ENCODE results near the gene ANKRD13C. TPM values are rescaled to one million over a fixed set of nuclear protein-coding genes. Genes with fewer than 3 reads are reported as not detected.

Gene ANKRD13C
- total RNA-seq, 1 donor from 2014 or later, result 21.9 TPM

DNA sequence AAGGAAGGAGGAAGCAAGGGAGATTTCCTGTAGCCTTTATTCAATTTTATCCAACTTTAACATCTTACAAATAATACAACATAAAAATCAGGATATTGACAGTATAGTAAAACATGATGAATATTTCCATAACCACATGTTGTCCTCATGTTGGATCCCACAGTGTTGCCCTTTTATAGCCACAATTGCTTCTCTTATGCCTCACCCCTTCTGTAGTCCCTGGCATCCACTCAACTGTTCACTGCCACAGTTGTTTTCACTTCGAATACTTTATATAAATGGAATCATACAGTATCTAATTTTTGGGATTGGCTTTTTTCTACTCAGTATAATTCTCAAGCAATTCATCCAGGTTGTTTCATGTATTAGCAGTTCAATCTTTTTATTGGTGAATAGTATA lies 88.6 kb downstream of the ANKRD13C start:
- Mint-ChIP-seq H3K4me1 (ENCODE audit: unreplicated experiment) (no peaks in the 10 kb centered on the region), H3K27me3 (no peaks in the 10 kb centered on the region), H3K9me3 (no peaks in the 10 kb centered on the region), H3K36me3 (peaks cover 27% of the 10 kb centered on the region), H3K27ac (no peak overlapping the region), H3K4me3 (no peak overlapping the region)
- no peak for DNase-seq (ENCODE audit: extremely low spot score, unreplicated experiment)
- TF ChIP-seq, protein P1, sequence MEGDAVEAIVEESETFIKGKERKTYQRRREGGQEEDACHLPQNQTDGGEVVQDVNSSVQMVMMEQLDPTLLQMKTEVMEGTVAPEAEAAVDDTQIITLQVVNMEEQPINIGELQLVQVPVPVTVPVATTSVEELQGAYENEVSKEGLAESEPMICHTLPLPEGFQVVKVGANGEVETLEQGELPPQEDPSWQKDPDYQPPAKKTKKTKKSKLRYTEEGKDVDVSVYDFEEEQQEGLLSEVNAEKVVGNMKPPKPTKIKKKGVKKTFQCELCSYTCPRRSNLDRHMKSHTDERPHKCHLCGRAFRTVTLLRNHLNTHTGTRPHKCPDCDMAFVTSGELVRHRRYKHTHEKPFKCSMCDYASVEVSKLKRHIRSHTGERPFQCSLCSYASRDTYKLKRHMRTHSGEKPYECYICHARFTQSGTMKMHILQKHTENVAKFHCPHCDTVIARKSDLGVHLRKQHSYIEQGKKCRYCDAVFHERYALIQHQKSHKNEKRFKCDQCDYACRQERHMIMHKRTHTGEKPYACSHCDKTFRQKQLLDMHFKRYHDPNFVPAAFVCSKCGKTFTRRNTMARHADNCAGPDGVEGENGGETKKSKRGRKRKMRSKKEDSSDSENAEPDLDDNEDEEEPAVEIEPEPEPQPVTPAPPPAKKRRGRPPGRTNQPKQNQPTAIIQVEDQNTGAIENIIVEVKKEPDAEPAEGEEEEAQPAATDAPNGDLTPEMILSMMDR (conservative IDR thresholded peaks at IDR 0.05), result no peak

DNA sequence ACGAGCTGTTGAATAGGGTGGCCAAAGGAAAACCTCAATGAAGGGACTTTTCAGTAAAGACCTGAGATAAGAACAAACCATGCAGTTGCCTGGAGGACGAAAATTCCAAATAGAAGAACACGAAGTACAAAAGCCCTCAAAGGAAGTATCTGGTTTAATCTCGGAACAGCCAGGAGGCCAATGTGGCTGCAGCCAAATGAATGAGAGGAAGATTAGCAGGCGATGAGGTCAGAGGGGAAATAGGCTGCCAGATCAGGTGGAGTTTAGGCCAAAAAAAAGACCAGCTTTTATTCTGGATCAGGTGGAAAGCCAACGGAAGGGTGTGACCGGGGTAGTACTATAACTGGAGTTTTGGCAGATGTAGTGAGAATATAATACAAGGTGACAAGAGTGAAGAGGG lies 89.7 kb downstream of the ANKRD13C start:
- no peaks in the 10 kb centered on the region for H3K4me1 Mint-ChIP-seq (ENCODE audit: unreplicated experiment)
- DNase-seq (ENCODE audit: extremely low spot score, unreplicated experiment), result no peak
- TF ChIP-seq, protein P1 (conservative IDR thresholded peaks at IDR 0.05), result no peak
- H3K9me3 Mint-ChIP-seq, result no peaks in the 10 kb centered on the region
- no peak overlapping the region for H3K27ac Mint-ChIP-seq
- no peak overlapping the region for H3K4me3 Mint-ChIP-seq
- peaks cover 32% of the 10 kb centered on the region for H3K36me3 Mint-ChIP-seq
- no peaks in the 10 kb centered on the region for H3K27me3 Mint-ChIP-seq

DNA sequence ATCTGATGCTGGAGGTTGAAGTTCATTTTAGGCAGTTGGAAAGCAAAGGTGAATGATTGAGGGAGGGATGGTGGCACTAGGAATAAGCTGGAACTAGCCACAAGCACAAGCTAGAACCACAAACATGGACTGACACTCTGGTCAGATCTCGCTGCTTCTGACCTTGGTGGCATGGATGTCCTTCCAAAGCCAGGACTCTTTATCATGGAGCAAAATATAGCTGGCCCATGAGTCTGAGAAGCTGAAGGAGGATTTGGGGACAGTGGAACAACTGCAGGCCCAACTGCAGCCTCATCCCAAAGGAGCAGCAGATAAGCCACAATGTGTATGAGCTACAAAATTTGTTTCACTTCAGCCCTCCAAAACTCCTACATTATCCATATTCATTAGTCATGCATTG lies 97.9 kb downstream of the ANKRD13C start:
- no peak for DNase-seq (ENCODE audit: extremely low spot score, unreplicated experiment)
- TF ChIP-seq, protein P1 (conservative IDR thresholded peaks at IDR 0.05), result no peak
- Mint-ChIP-seq H3K36me3 (peaks cover 5% of the 10 kb centered on the region), H3K4me1 (ENCODE audit: unreplicated experiment) (no peaks in the 10 kb centered on the region), H3K27me3 (no peaks in the 10 kb centered on the region), H3K9me3 (no peaks in the 10 kb centered on the region), H3K4me3 (no peak overlapping the region), H3K27ac (no peak overlapping the region)

DNA sequence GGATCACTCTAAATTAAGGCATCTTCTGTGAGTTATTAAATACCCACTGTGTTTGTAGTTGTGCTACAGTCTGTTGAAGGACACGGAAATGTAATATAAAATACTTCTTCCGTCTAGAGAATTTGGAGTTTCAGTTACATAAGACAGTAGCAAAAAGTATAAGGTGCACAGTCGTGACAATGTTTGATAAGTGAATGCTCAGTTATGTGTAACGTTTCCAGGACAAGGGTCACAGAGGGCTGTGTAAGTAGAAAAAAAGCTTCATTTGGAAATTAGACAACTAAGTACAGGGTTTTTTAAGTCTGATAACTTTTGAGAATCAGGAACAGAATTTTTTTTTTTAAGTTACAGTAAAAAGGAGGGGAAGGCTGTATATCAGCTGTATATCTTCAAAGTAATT lies 105.8 kb downstream of the ANKRD13C start:
- Mint-ChIP-seq H3K4me1 (ENCODE audit: unreplicated experiment) (no peaks in the 10 kb centered on the region), H3K36me3 (peaks cover 42% of the 10 kb centered on the region), H3K9me3 (no peaks in the 10 kb centered on the region), H3K27me3 (no peaks in the 10 kb centered on the region), H3K27ac (no peak overlapping the region), H3K4me3 (no peak overlapping the region)
- DNase-seq (ENCODE audit: extremely low spot score, unreplicated experiment), result no peak
- TF ChIP-seq, protein P1 (conservative IDR thresholded peaks at IDR 0.05), result no peak

DNA sequence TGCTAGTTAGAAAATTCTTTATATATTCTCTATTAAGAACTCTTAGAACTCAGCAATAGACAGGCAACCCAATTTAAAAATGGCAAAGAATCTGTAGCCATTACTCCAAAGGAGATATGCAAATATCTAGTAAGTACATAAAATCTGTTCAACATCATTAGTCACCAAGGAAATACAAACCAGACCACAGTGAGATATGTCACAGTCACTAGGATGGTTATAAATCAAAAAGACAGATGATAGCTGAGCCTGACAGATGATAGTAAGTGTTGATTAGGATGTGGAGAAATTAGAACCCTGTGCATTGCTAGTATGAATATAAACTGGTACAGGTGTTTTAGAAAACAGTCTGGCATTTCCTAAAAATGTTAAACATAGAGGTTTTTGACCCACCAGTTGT lies 106.8 kb downstream of the ANKRD13C start:
- Mint-ChIP-seq H3K4me1 (ENCODE audit: unreplicated experiment) (no peaks in the 10 kb centered on the region), H3K27me3 (no peaks in the 10 kb centered on the region), H3K9me3 (no peaks in the 10 kb centered on the region), H3K27ac (no peak overlapping the region), H3K36me3 (peaks cover 48% of the 10 kb centered on the region), H3K4me3 (no peak overlapping the region)
- DNase-seq (ENCODE audit: extremely low spot score, unreplicated experiment), result no peak
- TF ChIP-seq, protein P1 (conservative IDR thresholded peaks at IDR 0.05), result no peak

DNA sequence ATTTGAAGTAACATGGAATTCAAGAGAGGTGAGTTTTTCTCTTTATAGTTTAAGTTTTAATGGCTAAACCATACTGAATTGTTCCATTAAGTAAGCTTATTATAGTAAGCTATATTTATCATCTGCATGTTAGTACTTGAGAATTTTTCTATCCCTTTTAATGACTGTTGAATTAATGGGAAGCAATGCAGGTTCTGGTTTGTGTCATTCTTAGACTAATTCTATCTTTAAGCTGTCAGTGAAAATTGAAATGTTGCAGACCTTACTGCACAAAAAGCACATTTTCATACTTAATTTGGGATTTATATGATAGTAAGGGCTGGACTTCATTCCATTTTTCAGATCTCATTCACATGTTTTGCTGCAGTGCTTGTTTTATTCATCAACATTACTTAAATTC lies 107.4 kb downstream of the ANKRD13C start:
- TF ChIP-seq, protein P1 (conservative IDR thresholded peaks at IDR 0.05), result no peak
- Mint-ChIP-seq H3K27me3 (no peaks in the 10 kb centered on the region), H3K27ac (no peak overlapping the region), H3K4me3 (no peak overlapping the region), H3K4me1 (ENCODE audit: unreplicated experiment) (no peaks in the 10 kb centered on the region), H3K9me3 (no peaks in the 10 kb centered on the region), H3K36me3 (peaks cover 50% of the 10 kb centered on the region)
- DNase-seq (ENCODE audit: extremely low spot score, unreplicated experiment), result no peak
